ENCODE results near the gene SNIP1. TPM values are rescaled to one million over a fixed set of nuclear protein-coding genes. Genes with fewer than 3 reads are reported as not detected.
"Not testable (repeated sequence)": the region's sequence is repeated elsewhere in the genome, so short reads cannot be mapped to it uniquely, and the experiment has no call there.

The SNIP1 gene
- total RNA-seq, 4 donors from 2014 or later, result 5.2 to 9.2 (median 6.5) TPM

DNA sequence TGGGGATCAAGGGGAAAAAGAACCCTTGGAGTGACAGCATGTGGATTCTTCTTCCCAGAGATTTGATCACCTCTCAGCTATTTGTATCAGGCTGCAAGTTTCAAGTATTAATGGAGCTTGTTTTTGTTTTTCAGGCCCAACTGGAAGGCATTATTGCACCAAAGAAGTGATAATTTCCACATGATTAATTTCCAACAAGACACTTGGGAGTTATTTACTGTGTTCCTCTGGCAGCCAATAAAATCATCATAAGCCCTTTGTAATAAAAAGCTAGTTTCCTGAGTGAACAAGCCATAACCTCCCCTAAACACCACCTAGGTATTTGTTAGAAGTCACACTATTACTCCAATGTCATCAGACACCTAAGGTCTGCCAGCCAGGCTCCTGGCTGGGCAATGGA lies 10.8 kb upstream of the SNIP1 start:
- DNase-seq, result no peak
- in situ Hi-C loops (cut with MboI; ENCODE audit: low sequenced_read_pairs in 4 of 4) (no loop called here), intact Hi-C loops (cut with DNase I; ENCODE audit: low total_unique reads) (no loop called here)
- Histone ChIP-seq H3K9me3 (no peaks in the 10 kb centered on the region), H3K36me3 (peaks cover 0 to 52% of the 10 kb centered on the region in 2 donors), H3K27ac (no peak overlapping the region), H3K27me3 (no peaks in the 10 kb centered on the region), H3K4me1 (no peaks in the 10 kb centered on the region), H3K4me3 (no peak overlapping the region)
- no peak for TF ChIP-seq CTCF (IDR thresholded peaks at IDR 0.05 in 4 of 5, conservative IDR thresholded peaks at IDR 0.05 in 1 of 5)
- no peak for TF ChIP-seq POLR2A (IDR thresholded peaks at IDR 0.05)
- no peak for ATAC-seq

GRCh38 chr1:37562984-37563383 lies 8.9 kb upstream of the SNIP1 start:
- in situ Hi-C loops (cut with MboI; ENCODE audit: low sequenced_read_pairs in 4 of 4) (no loop called here), intact Hi-C loops (cut with DNase I; ENCODE audit: low total_unique reads) (no loop called here)
- Histone ChIP-seq H3K36me3 (peaks cover 0 to 33% of the 10 kb centered on the region in 2 donors), H3K27me3 (no peaks in the 10 kb centered on the region), H3K27ac (no peak overlapping the region), H3K9me3 (no peaks in the 10 kb centered on the region), H3K4me3 (no peak overlapping the region), H3K4me1 (no peaks in the 10 kb centered on the region)
- no peak for DNase-seq
- no peak for ATAC-seq
- TF ChIP-seq POLR2A (IDR thresholded peaks at IDR 0.05), result no peak
- no peak for TF ChIP-seq CTCF (IDR thresholded peaks at IDR 0.05 in 4 of 5, conservative IDR thresholded peaks at IDR 0.05 in 1 of 5)

DNA sequence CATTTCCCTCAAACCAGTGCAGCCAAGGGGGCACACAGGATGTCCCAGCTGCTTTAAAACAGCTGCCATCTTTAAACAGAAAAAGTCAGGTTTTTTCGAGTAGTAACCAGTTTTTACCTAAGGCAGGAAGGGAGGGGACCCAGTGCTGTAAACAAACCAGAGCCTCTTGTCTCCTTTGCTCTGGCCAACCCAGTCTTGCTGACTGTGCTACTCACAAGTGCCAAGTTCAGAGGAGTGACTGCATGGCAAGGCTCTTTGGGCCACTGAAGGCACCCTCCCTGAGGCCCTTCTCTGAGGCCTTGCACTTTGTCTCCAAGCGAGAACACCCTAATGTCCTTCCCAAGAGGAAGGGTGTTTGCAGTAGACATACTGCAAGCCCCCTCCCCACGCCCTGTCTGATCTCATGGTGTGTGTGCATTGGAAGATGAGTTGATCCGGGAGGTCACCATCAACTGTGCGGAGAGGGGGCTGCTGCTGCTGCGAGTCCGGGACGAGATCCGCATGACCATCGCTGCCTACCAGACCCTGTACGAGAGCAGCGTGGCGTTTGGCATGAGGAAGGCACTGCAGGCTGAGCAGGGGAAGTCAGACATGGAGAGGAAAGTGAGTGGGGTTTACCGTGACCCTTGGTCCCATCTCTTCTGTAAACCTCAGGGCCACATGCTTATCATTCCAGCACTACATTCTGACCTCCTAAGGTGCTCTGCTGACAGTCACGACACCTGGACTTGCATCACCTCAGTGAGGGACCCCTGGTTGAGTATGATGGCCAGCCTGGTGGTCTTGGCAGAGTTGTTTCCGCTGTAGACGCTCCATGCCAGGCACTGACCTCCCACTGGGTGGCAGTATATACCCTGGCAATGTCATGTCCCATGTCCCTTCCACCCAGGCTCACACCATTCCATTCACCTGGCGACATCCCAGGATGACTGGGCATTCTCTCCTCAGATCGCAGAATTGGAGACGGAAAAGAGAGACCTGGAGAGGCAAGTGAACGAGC lies 7.3 kb upstream of the SNIP1 start:
- TF ChIP-seq POLR2A (IDR thresholded peaks at IDR 0.05) (no peak), CTCF (IDR thresholded peaks at IDR 0.05 in 4 of 5, conservative IDR thresholded peaks at IDR 0.05 in 1 of 5) (no peak)
- DNase-seq, result no peak
- intact Hi-C loops (cut with DNase I; ENCODE audit: low total_unique reads), result no loop called here

GRCh38 chr1:37560401-37561132 lies 6.5 kb upstream of the SNIP1 start:
- Histone ChIP-seq H3K27ac (no peak overlapping the region), H3K27me3 (no peaks in the 10 kb centered on the region), H3K36me3 (peaks cover 0 to 9% of the 10 kb centered on the region in 2 donors), H3K4me3 (no peak overlapping the region), H3K4me1 (peaks cover 3 to 5% of the 10 kb centered on the region in 2 donors), H3K9me3 (no peaks in the 10 kb centered on the region)
- ATAC-seq (no peak), DNase-seq (no peak)
- in situ Hi-C loops (cut with MboI; ENCODE audit: low sequenced_read_pairs in 4 of 4) (no loop called here), intact Hi-C loops (cut with DNase I; ENCODE audit: low total_unique reads) (no loop called here)
- TF ChIP-seq POLR2A (IDR thresholded peaks at IDR 0.05) (no peak), CTCF (IDR thresholded peaks at IDR 0.05 in 4 of 5, conservative IDR thresholded peaks at IDR 0.05 in 1 of 5) (no peak)

More for the DNA sequence above, 7.3 kb upstream of the SNIP1 start:
- Histone ChIP-seq H3K27ac (no peak overlapping the region), H3K27me3 (no peaks in the 10 kb centered on the region), H3K4me1 (peaks cover 3 to 5% of the 10 kb centered on the region in 2 donors), H3K36me3 (peaks cover 0 to 18% of the 10 kb centered on the region in 2 donors), H3K4me3 (no peak overlapping the region), H3K9me3 (no peaks in the 10 kb centered on the region)
- in situ Hi-C loops (cut with MboI; ENCODE audit: low sequenced_read_pairs in 4 of 4), result no loop called here
- no peak for ATAC-seq

DNA sequence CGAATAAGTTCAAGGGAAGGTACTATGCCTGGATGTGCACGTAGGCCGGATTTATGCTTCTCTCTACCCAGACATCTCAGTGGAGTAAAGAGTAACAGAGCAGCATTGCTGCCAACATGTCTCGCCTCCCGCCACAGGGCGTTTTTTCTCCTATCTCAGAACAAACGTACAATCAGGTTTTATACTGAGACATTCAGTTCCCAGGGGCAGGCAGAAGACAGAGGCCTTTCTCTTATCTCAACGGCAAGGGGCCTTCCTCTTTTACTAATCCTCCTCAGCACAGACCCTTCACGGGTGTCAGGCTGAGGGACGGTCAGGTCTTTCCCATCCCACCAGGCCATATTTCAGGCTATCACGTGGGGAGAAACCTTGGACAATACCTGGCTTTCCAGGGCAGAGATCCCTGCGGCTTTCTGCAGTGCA lies 5.9 kb upstream of the SNIP1 start:
- H3K4me1 ChIP-seq; H3K27me3 ChIP-seq; H3K9me3 ChIP-seq; ATAC-seq; DNase-seq; intact Hi-C loops (cut with DNase I; ENCODE audit: low total_unique reads); H3K27ac ChIP-seq; H3K36me3 ChIP-seq; H3K4me3 ChIP-seq: not testable (repeated sequence)
- in situ Hi-C loops (cut with MboI; ENCODE audit: low sequenced_read_pairs in 4 of 4), result loop anchor here in 2 of 4 donors (5.0 kb wide), 2 partner anchors 32 to 37 kb away; partner anchors contain the start of gene GNL2 (in 1 of the 2)

Data from gastrocnemius medialis (tissue), 4 donors.